WI38 (cell line): ENCODE results near the gene SCG2.
"Not testable (repeated sequence)": the region's sequence is repeated elsewhere in the genome, so short reads cannot be mapped to it uniquely, and the experiment has no call there.

Experiments used
- H3K4me3 ChIP-seq: 2 replicates; pipeline ENCODE4 v1.5.1; 2011; ENCODE audit warnings: low read depth, mild to moderate bottlenecking, control low read depth, low read length
- CTCF ChIP-seq: IDR thresholded peaks from 2 replicates; pipeline ENCODE4 v1.5.1; 2012; ENCODE audit warnings: low read depth, mild to moderate bottlenecking, control low read depth, low read length

SCG2 gene

DNA sequence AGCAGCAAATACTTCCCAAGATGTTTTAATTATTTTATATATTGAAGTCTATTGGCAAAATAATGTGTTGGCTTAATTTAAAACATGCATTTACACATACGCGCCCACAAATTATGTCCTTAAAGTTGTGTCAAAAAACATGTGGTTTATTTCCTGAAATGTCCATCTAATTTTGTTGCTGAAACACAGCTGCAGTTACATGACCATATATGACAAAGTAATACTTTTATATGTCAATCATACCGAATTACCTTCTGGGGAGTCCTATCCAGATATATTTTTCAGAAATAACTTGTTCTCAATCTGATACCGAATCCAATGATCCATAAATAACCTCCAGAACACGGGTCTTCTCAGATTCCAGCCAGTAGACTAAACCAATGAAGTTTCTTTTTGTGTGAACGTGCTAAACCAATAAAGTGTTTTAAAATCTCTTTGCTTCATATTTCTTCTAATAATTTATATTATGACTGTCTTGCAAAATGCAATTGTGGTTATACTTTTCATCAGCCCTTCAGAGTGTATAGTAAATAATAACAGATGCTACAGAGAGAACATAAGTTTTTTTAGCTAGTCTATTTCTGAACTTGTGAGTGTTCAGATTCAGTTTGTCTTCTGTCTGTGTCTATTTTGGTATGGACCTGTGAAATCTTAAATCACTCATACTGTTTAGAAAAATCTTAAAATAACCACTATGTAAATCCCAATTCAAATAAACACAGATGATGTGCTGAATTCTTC, 2.4 kb downstream of the SCG2 start:
- no peak overlapping the region for H3K4me3 ChIP-seq
- no peak for TF ChIP-seq CTCF

DNA sequence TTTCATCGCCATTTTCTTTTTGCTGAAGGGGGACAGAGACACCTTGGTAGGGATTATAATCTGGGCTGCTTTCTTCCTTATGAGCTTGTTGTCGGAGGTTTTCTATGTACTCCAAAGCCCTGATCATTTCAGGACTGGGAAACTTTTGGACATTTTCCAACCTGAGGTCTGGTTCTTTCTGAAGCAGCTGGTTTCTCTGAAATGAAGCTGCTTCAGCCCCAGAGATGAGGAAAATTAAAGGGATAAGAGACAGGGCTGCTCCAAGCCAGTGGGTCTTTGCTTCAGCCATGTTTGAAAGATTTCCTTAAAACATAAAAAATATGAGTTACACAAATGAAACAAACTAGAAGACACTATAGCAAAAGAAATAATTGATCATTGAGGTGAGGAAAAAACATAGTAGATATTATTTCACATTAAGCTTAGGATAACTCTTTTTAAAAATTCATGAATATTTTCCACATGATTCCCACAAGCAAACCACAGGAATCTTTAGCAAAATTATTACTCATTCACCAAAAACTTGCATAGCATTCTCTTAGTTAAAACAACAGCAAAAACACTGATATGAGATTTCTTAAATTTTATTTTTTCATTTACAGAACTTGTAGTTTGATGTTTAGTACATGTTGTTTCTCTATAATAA, 3.0 kb downstream of the SCG2 start:
- H3K4me3 ChIP-seq = no peak overlapping the region
- TF ChIP-seq CTCF = no peak

- no peak overlapping the region for H3K4me3 ChIP-seq
- no peak for TF ChIP-seq CTCF
Measured at GRCh38 chr2:223597076-223597475, 5.1 kb downstream of the SCG2 start.

DNA sequence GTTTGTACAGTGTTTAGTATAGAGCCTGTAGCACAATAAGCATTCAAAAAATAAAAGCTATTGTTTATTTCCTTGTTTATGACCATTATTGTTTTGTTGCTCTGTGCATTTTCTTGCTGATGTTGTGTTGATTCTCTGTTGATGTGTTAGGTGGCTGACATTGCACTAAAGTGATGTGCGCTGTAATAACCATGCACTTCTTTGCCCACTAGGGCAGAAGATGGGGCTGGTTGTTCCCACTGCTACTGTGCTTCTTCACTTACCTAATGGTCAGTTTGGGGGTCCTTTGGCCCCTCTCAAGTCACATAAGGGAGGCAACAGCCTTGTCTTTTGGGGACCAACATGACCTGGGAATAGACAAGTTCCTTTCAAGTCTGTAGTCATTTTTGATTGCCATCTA, 6.0 kb downstream of the SCG2 start:
- H3K4me3 ChIP-seq = no peak overlapping the region
- no peak for TF ChIP-seq CTCF

GRCh38 chr2:223594831-223595230, 7.3 kb downstream of the SCG2 start:
- TF ChIP-seq CTCF = no peak
- H3K4me3 ChIP-seq = no peak overlapping the region

- H3K4me3 ChIP-seq = no peak overlapping the region
- no peak for TF ChIP-seq CTCF
Measured at GRCh38 chr2:223594259-223594658, 7.9 kb downstream of the SCG2 start.

DNA sequence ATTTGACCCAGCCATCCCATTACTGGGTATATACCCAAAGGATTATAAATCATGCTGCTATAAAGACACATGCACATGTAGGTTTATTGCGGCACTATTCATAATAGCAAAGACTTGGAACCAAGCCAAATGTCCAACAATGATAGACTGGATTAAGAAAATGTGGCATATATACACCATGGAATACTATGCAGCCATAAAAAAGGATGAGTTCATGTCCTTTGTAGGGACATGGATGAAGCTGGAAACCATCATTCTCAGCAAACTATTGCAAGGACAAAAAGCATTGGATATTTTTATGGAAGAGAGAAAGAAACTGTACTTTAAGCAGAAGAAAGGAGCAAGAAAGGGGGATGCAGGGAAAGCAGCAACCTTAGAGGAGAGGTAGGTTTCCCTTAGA, 9.5 kb downstream of the SCG2 start:
- H3K4me3 ChIP-seq = not testable (repeated sequence)

DNA sequence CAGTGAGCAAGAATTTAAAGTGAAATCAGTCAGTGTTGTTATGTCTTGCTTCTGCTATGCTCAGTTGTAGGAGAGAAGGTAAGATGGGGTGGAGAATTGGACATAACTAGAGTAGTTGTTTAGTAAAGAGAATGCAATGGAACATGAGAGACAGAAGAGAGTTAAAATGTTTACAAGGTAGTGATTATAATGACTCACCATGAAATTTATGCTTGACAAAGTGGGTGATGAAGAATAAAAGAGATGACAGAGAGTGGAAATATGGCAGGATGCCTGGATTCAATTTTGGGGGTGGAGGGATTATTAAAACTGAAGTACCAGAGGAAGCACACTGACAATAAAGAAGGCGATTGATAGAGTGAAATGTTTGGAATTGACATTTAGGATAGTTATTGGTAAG, 10.6 kb downstream of the SCG2 start:
- no peak for TF ChIP-seq CTCF
- no peak overlapping the region for H3K4me3 ChIP-seq
